Left colon (tissue), 2 donors: ENCODE results near the gene ANO8. TPM values are rescaled to one million over a fixed set of nuclear protein-coding genes. Genes with fewer than 3 reads are reported as not detected.
"Not testable (repeated sequence)": the region's sequence is repeated elsewhere in the genome, so short reads cannot be mapped to it uniquely, and the experiment has no call there.

ENCODE experiments used
- ATAC-seq: fragments of 200-7000 bp; cut with Tn5 transposase; one replicate; pipeline ENCODE4 v1.9.1; 2020; ENCODE audit warnings: mild to moderate bottlenecking, moderate library complexity
- DNase-seq, 2 donors: peaks; one replicate each; pipeline ENCODE4 v3.0.0-alpha.2; 2020
- intact Hi-C, 2 donors: fragments of 100-400 bp; cut with DNase I in 1 of 2; cut with micrococcal nuclease in 1 of 2; formaldehyde crosslinking; loops; one replicate each; pipeline versions ENCODE4 v1.11.2 to v1.14.0; 2022; cut with DNase I, micrococcal nuclease
- long read RNA-seq: library from polyadenylated mRNA; unstranded; transcript quantifications from one replicate; pipeline ENCODE4 v2.0.0, GENCODE V29; 2021
- total RNA-seq, 2 donors: library from RNA; stranded (reverse); fragmentation: NEBNext Ultra II Directional; extraction: Animal tissue kit (Norgen Biotek cat#: 25700); gene quantifications; one replicate each; pipeline ENCODE4 v1.2.1, GENCODE V29; 2021
- donor health status: DM: no; HTN: no; CAD: no.
- donor health status: DM: yes; HTN: yes; CAD: no.

ANO8 gene, protein sequence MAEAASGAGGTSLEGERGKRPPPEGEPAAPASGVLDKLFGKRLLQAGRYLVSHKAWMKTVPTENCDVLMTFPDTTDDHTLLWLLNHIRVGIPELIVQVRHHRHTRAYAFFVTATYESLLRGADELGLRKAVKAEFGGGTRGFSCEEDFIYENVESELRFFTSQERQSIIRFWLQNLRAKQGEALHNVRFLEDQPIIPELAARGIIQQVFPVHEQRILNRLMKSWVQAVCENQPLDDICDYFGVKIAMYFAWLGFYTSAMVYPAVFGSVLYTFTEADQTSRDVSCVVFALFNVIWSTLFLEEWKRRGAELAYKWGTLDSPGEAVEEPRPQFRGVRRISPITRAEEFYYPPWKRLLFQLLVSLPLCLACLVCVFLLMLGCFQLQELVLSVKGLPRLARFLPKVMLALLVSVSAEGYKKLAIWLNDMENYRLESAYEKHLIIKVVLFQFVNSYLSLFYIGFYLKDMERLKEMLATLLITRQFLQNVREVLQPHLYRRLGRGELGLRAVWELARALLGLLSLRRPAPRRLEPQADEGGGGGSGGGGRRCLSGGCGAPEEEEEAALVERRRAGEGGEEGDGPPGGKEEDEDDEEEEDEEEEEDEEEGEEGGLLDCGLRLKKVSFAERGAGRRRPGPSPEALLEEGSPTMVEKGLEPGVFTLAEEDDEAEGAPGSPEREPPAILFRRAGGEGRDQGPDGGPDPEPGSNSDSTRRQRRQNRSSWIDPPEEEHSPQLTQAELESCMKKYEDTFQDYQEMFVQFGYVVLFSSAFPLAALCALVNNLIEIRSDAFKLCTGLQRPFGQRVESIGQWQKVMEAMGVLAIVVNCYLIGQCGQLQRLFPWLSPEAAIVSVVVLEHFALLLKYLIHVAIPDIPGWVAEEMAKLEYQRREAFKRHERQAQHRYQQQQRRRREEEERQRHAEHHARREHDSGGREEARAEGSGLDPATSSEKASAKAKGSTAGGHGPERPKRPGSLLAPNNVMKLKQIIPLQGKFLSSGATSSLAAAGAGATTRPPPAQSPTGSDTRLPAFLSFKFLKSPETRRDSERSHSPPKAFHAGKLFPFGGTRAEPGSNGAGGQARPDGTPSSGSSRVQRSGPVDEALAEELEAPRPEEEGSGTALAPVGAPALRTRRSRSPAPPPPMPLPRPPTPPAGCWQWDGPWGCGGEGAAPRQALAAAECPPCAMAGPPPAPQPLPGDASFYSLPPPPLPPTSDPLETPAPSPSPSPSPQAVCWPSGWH
- 10 to 100 TPM in 1 of 2 donors, 1 to 10 TPM in 1; 8.4 to 10.8 TPM for total RNA-seq
- long read RNA-seq, partial matches to known transcripts = 0 of 1 reads
- long read RNA-seq, other reads (novel, unspliced or antisense) = 1 of 1 reads

DNA sequence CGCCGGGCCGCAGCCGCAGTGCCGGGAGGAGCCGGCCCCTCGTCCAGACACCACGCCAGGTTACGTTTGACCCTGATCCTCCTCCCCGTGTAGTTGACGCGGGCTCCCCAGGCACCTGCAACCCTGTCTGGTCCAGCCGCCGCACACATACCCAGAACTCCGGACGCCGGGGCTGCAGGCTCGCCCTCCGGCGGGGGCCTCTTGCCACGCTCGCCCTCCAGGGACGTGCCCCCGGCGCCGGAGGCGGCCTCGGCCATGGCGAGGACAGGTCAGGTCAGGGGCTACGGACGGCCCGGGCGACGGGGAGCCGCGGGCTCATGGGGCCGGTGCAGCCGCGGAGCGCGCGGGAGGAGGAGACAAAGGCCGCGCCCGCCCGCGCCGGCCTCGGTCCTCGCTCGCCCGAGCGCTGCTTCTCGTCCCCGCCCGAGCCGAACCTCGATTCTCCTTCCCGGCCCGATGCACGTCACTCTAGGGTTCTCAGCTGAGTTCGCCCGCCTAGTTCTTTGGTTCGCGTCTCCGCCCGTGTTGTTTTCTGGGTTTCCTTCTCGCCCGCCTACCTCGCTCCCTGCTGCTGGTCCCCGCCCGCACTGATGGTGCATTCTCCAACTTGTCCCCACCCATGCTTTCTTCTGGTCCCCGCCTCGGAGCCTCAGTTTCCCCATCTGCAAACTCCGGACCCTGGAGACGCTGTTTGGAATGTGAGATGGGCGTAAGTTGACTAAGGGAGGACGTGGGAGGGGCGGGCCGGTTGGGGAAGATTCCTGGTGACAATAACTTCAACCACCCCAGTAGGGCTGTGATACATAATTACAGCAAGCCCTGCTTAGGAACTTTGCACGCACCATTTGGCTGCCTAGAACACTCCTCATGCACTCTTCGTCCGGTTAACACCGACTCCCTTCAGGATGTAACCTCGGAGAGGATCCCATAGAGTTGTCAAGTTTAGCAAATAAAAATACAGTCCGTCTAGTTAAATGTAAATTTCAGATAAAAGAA, at the start of gene ANO8:
ANO8 (minus strand) TSS at position 442 of the 996 bp plus-strand sequence; CDS start at position 257, 185 bp downstream.
- intact Hi-C loops = no loop called here
- peak; percentile 97 to 98 for DNase-seq
- ATAC-seq = peak; percentile 71

DNA sequence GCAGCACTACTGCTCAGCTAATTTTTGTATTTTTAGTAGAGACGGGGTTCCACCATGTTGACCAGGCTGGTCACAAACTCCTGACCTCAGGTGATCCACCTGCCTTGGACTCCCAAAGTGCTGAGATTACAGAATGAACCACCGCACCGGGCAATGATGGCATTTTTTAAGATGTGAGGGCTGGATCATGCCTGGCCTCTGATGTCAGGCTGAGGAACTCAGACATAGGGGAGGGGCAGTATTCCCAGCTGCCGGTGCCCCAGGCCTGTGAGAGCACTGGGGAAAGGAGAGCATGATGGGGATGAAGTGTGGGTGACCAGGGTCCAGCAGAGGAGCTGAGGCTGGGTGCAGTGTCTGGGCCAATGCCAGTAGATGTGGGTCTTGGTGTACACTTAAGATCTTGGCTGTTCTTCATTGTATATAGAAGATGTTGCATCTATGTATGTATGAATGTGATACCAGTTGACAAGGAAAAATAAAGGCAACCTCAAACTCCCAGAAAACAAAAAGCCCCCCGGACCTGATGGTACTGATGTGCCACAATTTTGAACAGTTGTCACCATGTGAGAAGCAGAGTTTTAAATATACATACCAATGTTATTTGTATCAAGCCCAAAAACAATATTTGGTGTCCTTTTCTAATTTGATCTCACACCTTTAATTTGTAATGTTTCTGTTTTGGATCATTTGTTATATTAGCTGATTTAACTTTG, 45.9 kb upstream of the ANO8 start:
- ATAC-seq (no peak), DNase-seq (no peak)
- intact Hi-C loops = no loop called here

DNA sequence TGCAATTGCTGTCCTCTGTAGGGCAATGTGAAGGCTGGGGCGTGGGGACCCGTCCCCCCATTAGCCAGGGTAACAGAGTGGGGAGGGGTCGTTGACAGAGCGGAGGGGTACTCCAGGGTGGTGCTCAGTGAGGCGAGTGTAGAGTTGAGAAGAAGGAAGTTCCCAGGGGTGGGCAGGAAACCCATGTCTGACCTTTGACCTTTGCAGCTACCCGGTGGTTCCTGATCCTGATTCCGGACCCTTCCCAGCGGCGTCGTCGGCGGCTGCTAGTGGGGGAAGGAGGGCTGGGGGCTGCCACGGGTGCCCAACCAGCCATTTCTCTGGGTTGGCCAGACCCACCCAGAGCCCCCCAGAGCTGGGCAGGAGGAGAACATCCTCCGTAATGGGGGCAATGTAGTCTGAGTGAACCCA, 44.6 kb upstream of the ANO8 start:
- intact Hi-C loops = no loop called here
- no peak for DNase-seq
- no peak for ATAC-seq

DNA sequence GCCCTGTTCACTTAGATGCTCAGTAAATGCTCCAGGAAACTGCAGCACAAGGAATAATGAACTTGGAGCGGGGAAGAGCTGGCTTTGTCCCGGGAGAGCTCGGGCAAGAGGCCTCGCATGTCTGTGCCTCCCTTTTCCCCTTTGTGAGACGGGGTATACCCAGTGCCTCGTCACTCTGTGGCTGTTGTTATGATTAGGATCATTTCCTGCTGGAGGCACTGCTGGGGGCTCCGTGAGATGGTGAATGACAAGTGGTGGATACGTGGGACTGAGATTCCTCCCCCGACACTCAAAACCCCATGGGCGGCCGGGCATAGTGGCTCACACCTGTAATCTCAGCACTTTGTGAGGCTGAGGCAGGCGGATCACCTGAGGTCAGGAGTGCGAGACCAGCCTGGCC, 43.6 kb upstream of the ANO8 start:
- intact Hi-C loops = no loop called here
- DNase-seq (no peak), ATAC-seq (no peak)

DNA sequence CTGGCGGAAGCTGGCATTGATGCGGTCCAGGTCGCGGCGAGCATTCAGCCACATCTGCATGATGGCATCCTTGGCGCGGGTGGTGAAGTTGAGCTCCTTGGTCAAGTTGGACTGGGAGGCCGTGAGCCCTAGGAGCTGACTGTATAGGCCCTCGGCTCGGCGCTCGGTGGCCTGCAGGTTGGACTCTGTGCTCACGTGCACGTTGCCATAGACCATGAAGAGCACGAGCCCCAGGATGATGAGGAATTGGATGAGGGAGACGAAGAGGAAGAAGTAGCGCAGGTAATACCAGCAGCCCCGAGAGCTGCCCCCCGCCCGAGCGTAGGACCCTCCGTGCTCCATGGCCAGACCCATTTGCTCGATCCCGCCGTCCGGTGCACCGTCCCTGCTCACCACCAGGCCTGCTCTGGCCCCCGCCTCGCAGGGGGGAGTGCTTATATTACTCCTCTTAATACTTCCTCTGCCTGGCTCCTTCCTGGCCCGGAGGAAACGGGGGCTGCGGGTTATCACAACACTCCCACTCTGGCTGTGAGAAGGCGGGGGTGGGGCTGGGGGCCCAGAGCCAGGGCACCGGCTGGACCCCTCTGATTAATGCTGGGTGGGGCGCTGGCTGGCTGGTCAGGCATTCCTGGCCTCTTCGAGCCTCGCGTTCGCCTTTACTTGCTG, 42.4 kb upstream of the ANO8 start, which contains the start of gene PLVAP:
PLVAP (minus strand) TSS at position 408 of the 666 bp plus-strand sequence; CDS start at position 354, 54 bp downstream.
- no peak for DNase-seq
- ATAC-seq = no peak

DNA sequence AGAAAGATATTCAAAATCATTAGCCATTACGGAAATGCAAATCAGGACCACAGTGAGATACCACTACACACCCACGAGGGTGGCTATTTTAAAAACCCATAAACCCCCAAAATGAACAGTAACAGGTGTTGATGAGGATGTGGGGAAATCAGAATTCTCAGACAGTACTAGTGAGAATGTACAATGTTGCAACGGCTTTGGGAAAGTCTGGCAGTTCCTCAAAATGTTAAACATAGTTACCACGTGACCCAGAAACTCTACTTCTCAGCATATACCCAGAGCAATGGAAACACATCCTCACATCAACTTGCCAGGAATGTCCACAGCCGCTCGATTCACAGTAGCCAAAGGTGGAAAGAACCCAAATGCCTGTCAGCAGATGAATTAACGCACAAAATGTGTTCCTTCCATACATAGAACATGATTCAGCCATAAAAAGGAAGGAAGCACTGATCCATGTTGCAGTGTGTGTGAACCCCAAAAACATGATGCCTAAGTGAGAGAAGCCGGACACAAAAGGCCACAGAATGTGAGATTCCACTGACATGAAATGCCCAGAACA, 35.5 kb upstream of the ANO8 start:
- ATAC-seq = no peak
- intact Hi-C loops = no loop called here
- DNase-seq = no peak

More for the DNA sequence above, 42.4 kb upstream of the ANO8 start, which contains the start of gene PLVAP:
- intact Hi-C loops = no loop called here

DNA sequence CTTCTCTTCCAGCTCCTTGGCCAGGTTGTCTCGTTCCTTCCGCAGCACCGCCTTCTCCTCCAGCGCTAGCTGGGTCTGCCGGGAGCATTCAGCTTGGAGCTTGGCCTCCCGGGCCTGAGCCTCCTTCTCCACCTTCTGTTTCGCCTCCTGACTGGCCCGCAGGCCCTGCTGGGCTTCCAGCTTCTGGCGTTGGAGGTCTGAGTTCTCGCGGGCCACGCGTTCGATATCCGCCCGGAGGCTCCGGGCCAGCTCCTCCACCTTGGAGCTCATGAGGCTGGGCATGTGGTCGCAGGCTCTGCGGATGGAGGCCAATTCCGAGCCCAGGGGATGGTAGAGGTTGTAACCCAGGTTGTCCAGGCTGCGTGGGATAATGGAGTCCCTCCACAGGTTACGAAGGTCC, 30.7 kb upstream of the ANO8 start:
- DNase-seq = no peak
- intact Hi-C loops = no loop called here
- no peak for ATAC-seq

DNA sequence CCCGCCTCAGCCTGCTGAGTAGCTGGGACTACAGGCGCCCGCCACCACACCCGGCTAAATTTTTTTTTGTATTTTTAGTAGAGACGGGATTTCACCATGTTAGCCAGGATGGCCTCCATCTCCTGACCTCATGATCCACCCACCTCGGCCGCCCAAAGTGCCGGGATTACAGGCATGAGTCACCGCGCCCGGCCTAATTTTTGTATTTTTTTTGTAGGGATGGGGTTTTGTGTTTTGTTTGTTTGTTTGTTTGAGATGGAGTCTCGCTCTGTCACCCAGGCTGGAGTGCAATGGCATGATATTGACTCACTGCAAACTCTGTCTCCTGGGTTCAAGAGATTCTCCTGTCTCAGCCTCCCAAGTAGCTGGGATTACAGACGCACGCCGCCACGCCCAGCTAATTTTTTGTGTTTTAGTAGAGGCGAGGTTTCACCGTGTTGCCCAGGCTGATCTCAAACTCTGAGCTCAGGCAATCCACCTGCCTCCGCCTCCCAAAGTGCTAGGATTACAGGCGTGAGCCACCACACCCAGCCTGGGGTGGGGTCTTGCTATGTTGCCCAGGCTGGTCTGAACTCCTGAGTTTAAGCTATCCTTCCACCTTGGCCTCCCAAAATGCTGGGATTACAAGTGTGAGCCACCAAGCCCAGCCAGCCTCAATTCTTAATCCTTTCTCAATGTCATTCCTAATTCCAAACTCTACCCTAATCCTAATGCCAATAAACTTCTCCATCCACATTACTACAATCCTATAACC, 29.4 kb upstream of the ANO8 start:
- DNase-seq, ATAC-seq, intact Hi-C loops: not testable (repeated sequence)

DNA sequence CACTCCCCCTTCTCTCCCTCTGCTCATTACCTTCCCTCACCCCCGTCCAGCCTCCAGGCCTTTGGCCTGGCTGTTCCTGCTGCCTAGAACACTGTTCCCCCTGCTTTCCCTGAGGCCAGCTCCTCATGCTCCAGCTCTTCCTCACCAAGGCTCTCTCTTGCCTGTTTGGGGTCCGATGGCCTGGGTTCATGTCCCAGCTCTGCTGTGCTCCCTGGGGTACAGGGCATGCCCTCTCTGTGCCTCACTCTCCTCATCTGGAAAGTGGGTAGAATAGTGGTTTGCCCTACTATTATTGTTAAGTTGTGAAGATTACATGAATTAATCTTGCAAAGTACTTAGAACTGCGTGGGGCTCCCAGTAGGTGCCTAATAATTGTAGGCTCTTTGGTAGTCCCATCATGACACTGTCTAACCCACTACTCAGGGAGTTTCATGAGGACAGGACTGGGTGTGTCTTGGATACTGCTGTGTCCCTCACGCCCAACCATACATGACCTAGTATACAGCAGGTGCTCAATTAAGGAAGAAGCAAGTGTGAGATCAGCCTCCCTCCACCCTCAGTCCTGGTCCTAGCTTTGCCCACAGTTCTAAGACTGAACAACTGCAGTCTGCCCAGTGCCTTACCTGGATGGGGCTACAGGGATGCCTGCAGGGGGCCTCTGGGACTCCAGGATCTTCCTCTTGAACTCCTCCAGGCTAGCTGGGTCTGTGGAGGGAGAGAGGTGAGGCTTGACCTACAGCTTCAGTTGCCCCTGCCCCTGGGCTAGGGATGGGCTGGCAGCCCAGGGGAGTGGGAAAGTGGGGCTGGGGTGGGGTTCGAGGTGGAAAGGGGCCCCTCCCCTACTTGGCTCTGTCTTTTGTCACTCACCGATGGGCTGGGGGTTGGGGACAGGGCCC, 25.5 kb upstream of the ANO8 start:
- ATAC-seq (no peak), DNase-seq (no peak)
- intact Hi-C loops = no loop called here

DNA sequence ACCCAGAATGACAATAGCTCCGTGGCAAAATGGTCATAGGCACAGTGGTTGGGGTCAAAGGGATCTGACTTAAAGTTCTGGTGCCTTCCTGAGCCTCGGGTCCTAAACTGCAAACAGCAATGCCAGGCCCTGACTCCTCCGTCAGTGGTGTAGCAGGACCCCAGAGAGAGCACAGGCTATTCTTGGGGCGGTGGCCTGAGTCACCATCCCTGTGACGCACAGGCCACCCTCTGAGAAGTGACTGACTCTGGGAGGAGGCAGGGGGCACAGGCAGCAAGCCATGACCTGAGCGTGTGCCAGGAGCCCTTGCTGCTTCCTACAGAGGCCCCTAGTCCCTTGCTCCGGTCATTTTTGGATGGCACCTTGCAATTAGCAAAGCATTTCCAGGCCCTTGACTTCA, 23.7 kb upstream of the ANO8 start:
- ATAC-seq (no peak), DNase-seq (no peak)
- intact Hi-C loops = no loop called here

DNA sequence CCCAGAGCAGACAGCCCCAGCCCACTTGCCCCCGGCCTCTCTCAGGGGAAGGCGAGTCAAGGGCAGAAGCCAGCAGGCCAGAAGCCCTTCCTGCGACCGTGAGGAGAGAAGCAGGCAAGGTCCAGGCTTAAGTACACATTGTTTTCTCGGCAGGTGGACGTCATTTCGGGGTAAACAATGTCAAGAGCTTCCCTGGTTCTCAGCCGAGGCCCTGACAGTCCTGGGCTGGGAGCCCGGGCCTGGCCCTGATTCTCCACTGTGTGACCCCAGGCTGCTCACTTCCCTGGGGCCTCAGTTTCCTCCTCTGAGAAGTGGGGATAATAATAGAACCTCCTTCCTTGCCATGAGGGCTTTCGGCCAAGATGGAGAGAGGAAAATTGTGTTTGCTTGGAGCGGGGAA, 23.1 kb upstream of the ANO8 start:
- no peak for ATAC-seq
- intact Hi-C loops = no loop called here
- no peak for DNase-seq

DNA sequence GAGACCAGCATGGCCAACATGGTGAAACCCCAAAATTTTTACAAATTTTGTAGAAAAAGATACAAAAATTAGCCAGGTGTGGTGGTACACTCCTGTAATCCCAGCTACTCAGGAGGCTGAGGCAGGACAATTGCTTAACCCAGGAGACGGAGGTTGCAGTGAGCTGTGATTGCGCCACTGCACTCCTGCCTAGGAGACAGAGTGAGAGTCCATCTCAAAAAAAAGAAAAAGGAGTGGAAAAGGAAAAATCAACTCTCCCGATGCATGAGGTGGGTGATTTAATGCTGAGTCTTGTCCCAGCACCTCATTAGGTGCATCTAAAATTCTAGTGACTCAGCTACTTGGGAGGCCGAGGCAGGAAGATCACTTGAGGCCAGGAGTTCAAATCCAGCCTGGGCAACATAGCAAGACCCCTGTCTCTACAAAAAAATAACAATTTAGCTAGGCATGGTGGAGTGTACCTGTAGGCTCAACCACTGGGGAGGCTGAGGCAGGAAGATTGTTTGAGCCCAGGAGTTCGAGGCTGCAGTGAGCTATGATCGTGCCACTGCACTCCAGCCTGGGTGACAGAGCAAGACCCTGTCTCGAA, 22.5 kb upstream of the ANO8 start:
- ATAC-seq = no peak
- DNase-seq = no peak
- intact Hi-C loops = no loop called here

DNA sequence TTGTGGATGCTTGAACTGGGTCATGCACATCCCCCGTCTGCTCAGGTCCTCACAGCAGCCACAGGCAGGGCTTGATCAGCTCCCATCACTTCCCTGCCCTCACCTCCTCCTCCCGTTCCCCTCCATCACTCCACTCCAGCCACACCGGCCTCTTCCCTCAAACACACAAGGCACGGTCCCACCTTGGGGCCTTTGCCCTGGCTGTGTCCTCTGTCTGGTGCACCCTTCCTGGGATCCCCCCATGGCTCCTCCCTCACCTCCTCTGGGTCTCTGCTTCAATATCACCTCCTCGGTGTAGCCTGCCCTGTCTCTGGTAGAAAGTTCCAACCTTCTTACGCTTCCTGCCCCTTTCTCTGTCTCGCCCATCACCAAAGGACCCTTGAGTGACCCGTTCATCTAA, 18.7 kb upstream of the ANO8 start:
- ATAC-seq (no peak), DNase-seq (no peak)
- intact Hi-C loops = no loop called here

DNA sequence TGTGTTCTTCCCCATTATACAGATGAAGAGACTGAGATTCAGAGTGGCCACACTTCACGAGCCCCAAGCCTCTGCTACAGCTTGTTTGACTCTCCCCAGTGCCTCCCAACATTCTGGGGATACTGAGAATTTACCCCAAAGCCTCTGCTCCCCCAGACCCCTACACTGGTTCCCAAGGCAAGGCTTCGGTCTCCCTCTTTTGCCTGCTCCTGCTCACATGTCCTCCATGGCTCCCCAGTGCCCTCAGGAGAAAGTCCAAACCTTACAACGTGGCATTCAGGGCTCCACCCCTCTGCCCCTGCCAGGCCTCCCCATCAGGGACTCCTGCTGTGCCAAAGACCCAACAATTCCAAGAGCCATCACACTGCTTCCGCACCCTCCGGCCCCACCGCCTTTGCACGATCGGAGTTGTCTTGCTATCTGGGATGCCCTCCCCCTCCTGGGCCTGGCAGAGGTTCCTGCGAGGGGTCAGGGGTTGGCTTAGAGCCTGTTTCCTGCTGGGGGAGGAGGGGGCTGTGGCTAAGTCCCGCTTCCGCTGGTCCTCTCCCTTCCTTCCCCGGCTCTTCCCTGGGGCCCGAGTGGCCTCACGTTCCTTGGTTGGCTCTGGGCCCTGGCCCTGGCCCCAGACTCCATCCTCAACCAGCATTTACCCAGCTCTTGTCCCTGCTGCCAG, 18.1 kb upstream of the ANO8 start:
- ATAC-seq (no peak), DNase-seq (no peak)
- intact Hi-C loops = no loop called here
